HUES64 (cell line): ENCODE results near the gene TIMELESS.
"Not testable (repeated sequence)": the region's sequence is repeated elsewhere in the genome, so short reads cannot be mapped to it uniquely, and the experiment has no call there.

ENCODE experiments used
- H3K27ac ChIP-seq: 2 replicates; pipeline ENCODE4 v1.7.0; 2013; ENCODE audit warnings: low read depth, low read length, inconsistent platforms
- H3K27me3 ChIP-seq: 2 replicates; pipeline ENCODE4 v1.6.1; 2013; ENCODE audit warnings: mild to moderate bottlenecking, low read length; ENCODE audit not compliant: insufficient read depth
- H3K36me3 ChIP-seq: 2 replicates; pipeline ENCODE4 v1.6.1; 2013; ENCODE audit warnings: mild to moderate bottlenecking, low read length; ENCODE audit not compliant: insufficient read depth
- H3K4me1 ChIP-seq: 2 replicates; pipeline ENCODE4 v1.6.1; 2013; ENCODE audit warnings: mild to moderate bottlenecking, low read length, moderate library complexity; ENCODE audit not compliant: insufficient read depth
- H3K4me3 ChIP-seq: 2 replicates; pipeline ENCODE4 v1.5.1; 2013; ENCODE audit warnings: mild to moderate bottlenecking, low read length, moderate library complexity
- H3K9ac ChIP-seq: 2 replicates; pipeline ENCODE4 v1.6.1; 2013; ENCODE audit warnings: mild to moderate bottlenecking, low read depth, low read length
- H3K9me3 ChIP-seq: 2 replicates; pipeline ENCODE4 v1.6.1; 2013; ENCODE audit warnings: low read depth, low read length; ENCODE audit not compliant: insufficient read depth
- WGBS: fragments of 150-250, 120-280 bp; methylation state at CpG from one replicate; pipeline ENCODE4 v1.1.7; 2013; ENCODE audit warnings: missing lambda C conversion rate; 5-methylcytosine and 5-hydroxymethylcytosine counted together

The TIMELESS gene

GRCh38 chr12:56462565-56462964 lies 13.3 kb upstream of the TIMELESS start:
- no peaks in the 10 kb centered on the region for H3K9me3 ChIP-seq
- H3K9ac ChIP-seq = peak overlapping the region; percentile 50; the same call in 1 of the 2 replicates
- peak overlapping the region; percentile 74 for H3K27ac ChIP-seq

GRCh38 chr12:56461235-56462159 lies 12.3 kb upstream of the TIMELESS start:
- Histone ChIP-seq H3K36me3 (no peaks in the 10 kb centered on the region), H3K27ac (no peak overlapping the region), H3K9ac (no peak overlapping the region), H3K27me3 (no peaks in the 10 kb centered on the region), H3K4me3 (no peak overlapping the region), H3K9me3 (no peaks in the 10 kb centered on the region), H3K4me1 (peaks cover 14% of the 10 kb centered on the region)
- 95% methylated on average over 8 of the region's 11 CpGs for WGBS

More at GRCh38 chr12:56462565-56462964, 13.3 kb upstream of the TIMELESS start:
- H3K27me3 ChIP-seq = no peaks in the 10 kb centered on the region
- no peaks in the 10 kb centered on the region for H3K36me3 ChIP-seq
- peaks cover 14% of the 10 kb centered on the region for H3K4me1 ChIP-seq
- no peak overlapping the region for H3K4me3 ChIP-seq

DNA sequence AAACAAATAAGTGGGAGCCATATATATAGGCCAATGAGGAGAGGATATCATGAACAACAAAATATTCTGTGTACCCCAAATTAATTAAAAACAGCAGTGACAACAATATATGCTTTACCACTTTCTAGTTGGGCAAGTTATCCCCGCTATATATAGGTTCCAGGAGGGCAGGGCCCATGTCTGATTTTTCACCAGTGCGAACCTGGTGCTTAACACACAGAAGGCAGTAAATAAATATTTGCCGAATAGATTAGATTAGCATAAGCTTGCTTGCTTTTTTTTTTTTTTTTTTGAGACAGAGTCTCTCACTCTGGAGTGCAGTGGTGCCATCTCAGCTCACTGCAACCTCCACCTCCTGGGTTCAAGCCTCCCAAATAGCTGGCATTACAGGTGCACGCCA lies 8.6 kb upstream of the TIMELESS start:
- Histone ChIP-seq H3K9me3 (no peaks in the 10 kb centered on the region), H3K4me3 (no peak overlapping the region), H3K4me1 (peaks cover 6% of the 10 kb centered on the region), H3K27me3 (no peaks in the 10 kb centered on the region), H3K9ac (no peak overlapping the region), H3K36me3 (no peaks in the 10 kb centered on the region), H3K27ac (no peak overlapping the region)
- 95% methylated on average over 4 of the region's 4 CpGs for WGBS

GRCh38 chr12:56454557-56454956 lies 5.3 kb upstream of the TIMELESS start, which contains the start of gene MIP:
TSS of gene MIP (minus strand) at chr12:56454657. CDS start at chr12:56454613, 44 bp downstream.
- 90% methylated on average over 5 of the region's 5 CpGs for WGBS
- no peak within 1 kb of the TSS for H3K4me3 ChIP-seq
- peaks cover 12% of the 10 kb centered on the region; the same call in 1 of the 2 replicates for H3K4me1 ChIP-seq
- H3K27me3 ChIP-seq = no peaks in the 10 kb centered on the region
- H3K9ac ChIP-seq = no peak within 1 kb of the TSS
- H3K36me3 ChIP-seq = no peaks in the 10 kb centered on the region
- H3K9me3 ChIP-seq = no peaks in the 10 kb centered on the region
- no peak within 1 kb of the TSS for H3K27ac ChIP-seq

DNA sequence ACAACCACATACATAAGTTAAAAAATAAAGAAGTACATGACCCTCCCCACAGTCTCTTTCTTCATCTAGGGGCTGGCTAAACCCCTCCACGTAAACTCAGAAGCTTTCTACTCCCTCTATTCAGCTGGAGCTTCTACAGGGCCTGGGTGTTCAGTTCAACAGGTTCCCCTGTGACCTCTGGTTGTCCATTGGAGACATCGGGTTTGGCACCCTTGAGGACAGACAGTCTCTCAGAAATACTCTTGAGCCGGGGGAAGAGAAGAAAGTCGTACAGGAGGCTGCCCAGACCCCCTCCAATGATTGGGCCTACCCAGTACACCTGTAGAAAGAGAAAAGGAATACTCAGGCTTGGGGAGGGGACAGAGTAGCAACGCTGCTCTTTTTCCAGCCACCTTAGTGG lies 1.9 kb upstream of the TIMELESS start:
- Histone ChIP-seq H3K9ac (no peak overlapping the region), H3K27ac (no peak overlapping the region), H3K27me3 (no peaks in the 10 kb centered on the region), H3K9me3 (no peaks in the 10 kb centered on the region), H3K4me3 (no peak overlapping the region), H3K4me1 (peaks cover 15% of the 10 kb centered on the region; the same call in 1 of the 2 replicates), H3K36me3 (peaks cover 9% of the 10 kb centered on the region; the same call in 1 of the 2 replicates)
- WGBS = 81% methylated on average over 5 of the region's 5 CpGs

GRCh38 chr12:56450241-56450640 lies 1.0 kb upstream of the TIMELESS start:
- no peak overlapping the region for H3K4me3 ChIP-seq
- H3K36me3 ChIP-seq = peaks cover 11% of the 10 kb centered on the region; the same call in 1 of the 2 replicates
- peaks cover 15% of the 10 kb centered on the region; the same call in 1 of the 2 replicates for H3K4me1 ChIP-seq
- no peaks in the 10 kb centered on the region for H3K9me3 ChIP-seq
- H3K27ac ChIP-seq = no peak overlapping the region
- 86% methylated on average over 3 of the region's 3 CpGs for WGBS
- H3K9ac ChIP-seq = no peak overlapping the region
- H3K27me3 ChIP-seq = no peaks in the 10 kb centered on the region

GRCh38 chr12:56449622-56449984 lies 377 bp upstream of the TIMELESS start:
- peak overlapping the region; percentile 99 for H3K27ac ChIP-seq

GRCh38 chr12:56443208-56443607 lies 6.0 kb downstream of the TIMELESS start:
- 82% methylated on average over 2 of the region's 2 CpGs for WGBS

More at GRCh38 chr12:56449622-56449984, 377 bp upstream of the TIMELESS start:
- peaks cover 15% of the 10 kb centered on the region; the same call in 1 of the 2 replicates for H3K4me1 ChIP-seq
- no peaks in the 10 kb centered on the region for H3K27me3 ChIP-seq
- H3K9me3 ChIP-seq = 0 out of 2 replicates have a peak, but pooled peaks cover 3% of the 10 kb centered on the region
- peak overlapping the region; percentile 85 for H3K4me3 ChIP-seq
- peak overlapping the region; percentile 97 for H3K9ac ChIP-seq
- H3K36me3 ChIP-seq = peaks cover 11% of the 10 kb centered on the region; the same call in 1 of the 2 replicates
- 50% methylated on average over 5 of the region's 5 CpGs for WGBS

GRCh38 chr12:56437430-56438176 lies 11.6 kb downstream of the TIMELESS start:
- no peaks in the 10 kb centered on the region for H3K27me3 ChIP-seq
- H3K9me3 ChIP-seq = no peaks in the 10 kb centered on the region
- no peak overlapping the region for H3K4me3 ChIP-seq
- no peak overlapping the region for H3K27ac ChIP-seq
- 94% methylated on average over 10 of the region's 11 CpGs for WGBS
- no peaks in the 10 kb centered on the region for H3K4me1 ChIP-seq
- H3K9ac ChIP-seq = no peak overlapping the region
- peaks cover 20% of the 10 kb centered on the region for H3K36me3 ChIP-seq

More at GRCh38 chr12:56443208-56443607, 6.0 kb downstream of the TIMELESS start:
- H3K4me3 ChIP-seq, H3K9ac ChIP-seq, H3K27me3 ChIP-seq, H3K4me1 ChIP-seq: not testable (repeated sequence)
- Histone ChIP-seq H3K27ac (peak overlapping the region; percentile 46; the same call in 1 of the 2 replicates), H3K36me3 (peaks cover 30% of the 10 kb centered on the region), H3K9me3 (peaks cover 13% of the 10 kb centered on the region; the same call in 1 of the 2 replicates)

- WGBS = 93% methylated on average over 6 of the region's 6 CpGs
- Histone ChIP-seq H3K9me3 (no peaks in the 10 kb centered on the region), H3K4me1 (no peaks in the 10 kb centered on the region), H3K27ac (no peak overlapping the region), H3K9ac (no peak overlapping the region), H3K27me3 (no peaks in the 10 kb centered on the region), H3K4me3 (no peak overlapping the region), H3K36me3 (peaks cover 39% of the 10 kb centered on the region)
These were observed 14.4 kb downstream of the TIMELESS start for GRCh38 chr12:56434828-56435227.

DNA sequence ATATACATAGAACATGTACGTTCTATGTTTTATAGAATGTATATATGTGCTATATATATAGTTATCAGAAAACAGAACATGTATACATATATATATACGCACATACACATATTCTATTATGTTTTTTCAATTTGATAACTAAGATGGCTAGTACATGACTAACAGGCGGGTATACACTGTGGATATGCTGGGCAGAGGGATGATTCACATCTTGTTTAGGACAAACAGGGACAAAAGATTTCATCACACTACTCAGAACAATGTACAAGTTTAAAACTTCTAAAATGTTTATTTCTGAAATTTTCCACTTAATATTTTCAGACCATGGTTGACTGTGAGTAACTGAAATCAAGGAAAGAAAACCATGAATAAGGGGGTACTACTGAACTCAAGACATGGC lies 17.4 kb downstream of the TIMELESS start:
- no peak overlapping the region for H3K9ac ChIP-seq
- H3K4me3 ChIP-seq = no peak overlapping the region
- no peaks in the 10 kb centered on the region for H3K27me3 ChIP-seq
- no CpG with 5 or more reads among the region's 3 CpGs for WGBS
- no peak overlapping the region for H3K27ac ChIP-seq
- peaks cover 63% of the 10 kb centered on the region for H3K36me3 ChIP-seq
- H3K9me3 ChIP-seq = no peaks in the 10 kb centered on the region
- no peaks in the 10 kb centered on the region for H3K4me1 ChIP-seq
